ENCODE results near the gene EXOC6B. TPM values are rescaled to one million over a fixed set of nuclear protein-coding genes. Genes with fewer than 3 reads are reported as not detected.

Gene EXOC6B
- total RNA-seq, 4 donors from 2014 or later = 54.9 to 93.7 (median 64.6) TPM

GRCh38 chr2:72548081-72548764 is 277.6 kb downstream of the EXOC6B start:
- Histone ChIP-seq H3K27me3 (no peaks in the 10 kb centered on the region), H3K9me3 (no peaks in the 10 kb centered on the region), H3K4me3 (no peak overlapping the region), H3K27ac (no peak overlapping the region), H3K4me1 (peaks cover 0 to 6% (median 0%) of the 10 kb centered on the region in 4 donors), H3K36me3 (no peaks in the 10 kb centered on the region)
- DNase-seq = peak in 1 of 3 donors; percentile 50
- no peak for TF ChIP-seq POLR2A (IDR thresholded peaks at IDR 0.05)
- no peak for TF ChIP-seq CTCF (IDR thresholded peaks at IDR 0.05)

- Histone ChIP-seq H3K4me1 (peaks cover 0 to 6% (median 0%) of the 10 kb centered on the region in 4 donors), H3K9me3 (no peaks in the 10 kb centered on the region), H3K27me3 (no peaks in the 10 kb centered on the region), H3K4me3 (no peak overlapping the region), H3K36me3 (no peaks in the 10 kb centered on the region), H3K27ac (no peak overlapping the region)
- no peak for DNase-seq
- TF ChIP-seq CTCF (IDR thresholded peaks at IDR 0.05) (no peak), POLR2A (IDR thresholded peaks at IDR 0.05) (no peak)
Measured at GRCh38 chr2:72545790-72546189, 280.0 kb downstream of the EXOC6B start.

- DNase-seq = no peak
- no peak overlapping the region for H3K27ac ChIP-seq
- H3K4me1 ChIP-seq = peaks cover 0 to 6% (median 0%) of the 10 kb centered on the region in 4 donors
- no peaks in the 10 kb centered on the region for H3K9me3 ChIP-seq
- H3K4me3 ChIP-seq = no peak overlapping the region
- no peaks in the 10 kb centered on the region for H3K27me3 ChIP-seq
- no peaks in the 10 kb centered on the region for H3K36me3 ChIP-seq
- TF ChIP-seq CTCF (IDR thresholded peaks at IDR 0.05) = no peak
- TF ChIP-seq POLR2A (IDR thresholded peaks at IDR 0.05) = no peak
Measured at GRCh38 chr2:72544554-72544953, 281.3 kb downstream of the EXOC6B start.

- Histone ChIP-seq H3K4me1 (peaks cover 0 to 6% (median 0%) of the 10 kb centered on the region in 4 donors), H3K9me3 (no peaks in the 10 kb centered on the region), H3K27ac (no peak overlapping the region), H3K27me3 (no peaks in the 10 kb centered on the region), H3K36me3 (no peaks in the 10 kb centered on the region), H3K4me3 (no peak overlapping the region)
- DNase-seq = no peak
- TF ChIP-seq CTCF (IDR thresholded peaks at IDR 0.05) (no peak), POLR2A (IDR thresholded peaks at IDR 0.05) (no peak)
Measured at GRCh38 chr2:72543497-72544216, 282.2 kb downstream of the EXOC6B start.

- Histone ChIP-seq H3K4me1 (no peaks in the 10 kb centered on the region), H3K27me3 (no peaks in the 10 kb centered on the region), H3K9me3 (no peaks in the 10 kb centered on the region), H3K36me3 (no peaks in the 10 kb centered on the region), H3K4me3 (no peak overlapping the region), H3K27ac (no peak overlapping the region)
- TF ChIP-seq POLR2A (IDR thresholded peaks at IDR 0.05) (no peak), CTCF (IDR thresholded peaks at IDR 0.05) (no peak)
- no peak for DNase-seq
Measured at GRCh38 chr2:72539071-72539552, 286.7 kb downstream of the EXOC6B start.
